Measurements from ENCODE around the gene B3GNT9. TPM values are rescaled to one million over a fixed set of nuclear protein-coding genes. Genes with fewer than 3 reads are reported as not detected.

B3GNT9 gene
- total and polyA plus RNA-seq, 2 of the 8 experiments (the other 6 are each of a cell fraction or from before 2014, with no cell fraction given): 3.5 to 9.0 TPM

DNA sequence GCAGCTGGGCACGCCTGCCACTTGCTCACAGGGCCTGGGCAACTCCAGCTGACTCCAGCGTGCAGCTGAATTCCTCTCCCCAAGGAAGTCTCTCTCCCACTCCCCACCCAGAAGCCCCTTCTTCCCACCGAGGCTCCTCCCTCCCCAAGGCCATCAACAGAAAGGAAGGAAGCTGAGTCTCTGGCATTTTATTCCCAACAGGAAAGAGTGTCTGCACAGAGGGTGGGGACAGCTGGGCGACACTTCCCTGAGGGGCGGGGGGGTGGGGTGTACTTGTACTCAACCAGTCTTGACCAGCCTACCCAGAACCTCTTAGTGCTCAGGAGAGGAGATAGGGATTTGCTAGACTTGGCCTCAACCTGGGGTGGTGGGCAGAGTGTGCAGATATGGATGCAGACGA lies 39.2 kb upstream of the B3GNT9 start, which contains the start of gene EXOC3L1:
Gene EXOC3L1, minus strand, starts transcription at position 96 of the 400 bp plus-strand sequence. CDS start 460 bp downstream, outside the sequence.
- Histone ChIP-seq H2BK12ac (ENCODE audit: low read depth, low read length) (peak within 1 kb of the TSS; percentile 70; the same call in 1 of the 2 replicates), H2BK20ac (ENCODE audit: low read length) (0 out of 2 replicates have a peak within 1 kb of the TSS, but pooled peaks have one; percentile 61), H3K4me1 (replicated peaks in 1 of 4; ENCODE audit: control insufficient read depth in 3 of 4, insufficient read depth in 4 of 4, low read length in 3 of 4) (peaks cover 0 to 14% (median 5%) of the 10 kb centered on the region in 4 experiments; a peak in 6 of 7 replicates), H3K79me2 (ENCODE audit: control insufficient read depth in 1 of 2, insufficient read depth in 2 of 2, low read length in 2 of 2) (peaks cover 8 to 17% of the 10 kb centered on the region in 2 experiments), H3K14ac (ENCODE audit: insufficient read length) (no peak within 1 kb of the TSS), H3K9ac (replicated peaks in 1 of 4; ENCODE audit: extremely low read depth in 1 of 4, low read depth in 3 of 4, low read length in 3 of 4) (no peak within 1 kb of the TSS), H3K56ac (replicated peaks; ENCODE audit: insufficient read length, low read depth, low read length) (no peak within 1 kb of the TSS), H3K4me2 (ENCODE audit: insufficient read depth in 1 of 2, low read depth in 2 of 2, low read length in 2 of 2) (no peak within 1 kb of the TSS; a peak in 1 of 4 replicates), H2AK5ac (ENCODE audit: low read depth, low read length) (no peak within 1 kb of the TSS), H3K23ac (ENCODE audit: insufficient read length) (no peak within 1 kb of the TSS), H3K9me3 (ENCODE audit: insufficient read depth in 2 of 2, low read depth in 1 of 2, low read length in 1 of 2) (no peaks in the 10 kb centered on the region), H2BK5ac (ENCODE audit: low read depth, low read length) (no peak within 1 kb of the TSS), H3K36me3 (ENCODE audit: control insufficient read depth in 2 of 4, insufficient read depth in 4 of 4, low read length in 3 of 4) (peaks cover 2 to 14% (median 8%) of the 10 kb centered on the region in 4 experiments; a peak in 6 of 8 replicates), H4K5ac (ENCODE audit: insufficient read length, low read depth, low read length) (no peak within 1 kb of the TSS), H3K4ac (replicated peaks; ENCODE audit: insufficient read length, low read depth, low read length) (no peak within 1 kb of the TSS), H3K79me1 (ENCODE audit: low read depth, low read length) (peaks cover 10% of the 10 kb centered on the region), H3K27me3 (replicated peaks in 1 of 4; ENCODE audit: control insufficient read depth in 3 of 4, extremely low read depth in 1 of 4, insufficient read depth in 3 of 4, low read length in 3 of 4) (peaks cover 2 to 21% (median 11%) of the 10 kb centered on the region in 4 experiments), H4K91ac (replicated peaks; ENCODE audit: insufficient read length, low read length) (no peak within 1 kb of the TSS), H3K18ac (ENCODE audit: extremely low read depth, low read length) (no peak within 1 kb of the TSS), H3K4me3 (ENCODE audit: extremely low read depth in 1 of 4, insufficient read depth in 2 of 4, low read depth in 3 of 4, low read length in 4 of 4) (no peak within 1 kb of the TSS), H3K23me2 (ENCODE audit: low read depth, low read length) (peaks cover 9% of the 10 kb centered on the region), H4K20me1 (replicated peaks in 1 of 2; ENCODE audit: control insufficient read depth in 1 of 2, insufficient read depth in 2 of 2, low read length in 2 of 2) (peaks cover 4 to 22% of the 10 kb centered on the region in 2 experiments), H4K8ac (ENCODE audit: extremely low read depth, insufficient read depth, low read length) (peak within 1 kb of the TSS; percentile 12), H2BK120ac (replicated peaks; ENCODE audit: low read depth, low read length) (no peak within 1 kb of the TSS), H2BK15ac (ENCODE audit: low read length) (0 out of 2 replicates have a peak within 1 kb of the TSS, but pooled peaks have one; percentile 12), H3K27ac (ENCODE audit: low read depth, low read length) (no peak within 1 kb of the TSS), H2AFZ (ENCODE audit: low read length) (no peak within 1 kb of the TSS)
- TF ChIP-seq SIN3A (conservative IDR thresholded peaks at IDR 0.05 in 1 of 2, IDR thresholded peaks at IDR 0.05 in 1 of 2; ENCODE audit: low read depth in 1 of 2, low read length in 2 of 2): no peak
- no peak for TF ChIP-seq EP300 (IDR thresholded peaks at IDR 0.05; ENCODE audit: borderline replicate concordance in 1 of 2, low read depth in 2 of 2, low read length in 2 of 2)
- TF ChIP-seq CREB1 (IDR thresholded peaks at IDR 0.05): no peak
- TF ChIP-seq CTBP2 (IDR thresholded peaks at IDR 0.05; ENCODE audit: borderline replicate concordance, insufficient read depth, insufficient read length, low read length): no peak
- TF ChIP-seq MAFK (IDR thresholded peaks at IDR 0.05; ENCODE audit: low read depth, low read length): no peak
- no peak for TF ChIP-seq TBP (IDR thresholded peaks at IDR 0.05; ENCODE audit: low read depth, low read length)
- TF ChIP-seq KDM5A (IDR thresholded peaks at IDR 0.05; ENCODE audit: low read length): no peak
- no peak for TF ChIP-seq RXRA (IDR thresholded peaks at IDR 0.05; ENCODE audit: insufficient read depth, low read depth, low read length)
- TF ChIP-seq ASH2L (IDR thresholded peaks at IDR 0.05; ENCODE audit: low read length): no peak
- TF ChIP-seq NANOG (IDR thresholded peaks at IDR 0.05; ENCODE audit: insufficient read depth, low read depth, low read length, poor library complexity, severe bottlenecking): no peak
- CTCF ChIA-PET (ENCODE audit: partially characterized antibody): interaction anchor here (1.2 to 9.3 kb wide), 5 partner anchors 10 to 237 kb away, joined by 3 to 151 read pairs (median 5); partner anchors contain the start of genes CES3, ELMO3 and NOL3
- POLR2A ChIA-PET (ENCODE audit: partially characterized antibody): interaction anchor here (0.7 to 1.5 kb wide), 6 partner anchors 8 to 81 kb away, joined by 3 to 4 read pairs (median 3); partner anchors contain the start of genes ELMO3 and TMEM208
- FAIRE-seq (no peak), DNase-seq (ENCODE audit: low read depth in 1 of 2, low spot score in 2 of 2) (no peak)
- 70% methylated on average over 6 of the region's 6 CpGs; no CpG with 5 or more reads in 1 of the 2 experiments for WGBS, 2 experiments (ENCODE audit: extremely low coverage in 1 of 2, insufficient coverage in 1 of 2, insufficient read length in 1 of 2, insufficient replicate concordance in 2 of 2, low coverage in 1 of 2, low lambda C conversion rate in 2 of 2, missing lambda C conversion rate in 1 of 2)
